LNCaP clone FGC (cell line): ENCODE results near the gene ACSBG1.

Source experiments
- DNase-seq: peaks from one replicate; pipeline ENCODE4 v3.0.0-alpha.2; 2011; ENCODE audit warnings: low read depth
- H3K4me3 ChIP-seq: 2 replicates; pipeline ENCODE4 v1.5.1; 2011; ENCODE audit warnings: mild to moderate bottlenecking, low read depth, low read length, control low read depth
- TF ChIP-seq, protein P1 (sequence below): IDR thresholded peaks from 2 replicates; pipeline ENCODE4 v1.5.1; 2012; ENCODE audit warnings: mild to moderate bottlenecking; ENCODE audit not compliant: control insufficient read depth, insufficient read depth; ENCODE audit errors: extremely low read depth

Gene ACSBG1

DNA sequence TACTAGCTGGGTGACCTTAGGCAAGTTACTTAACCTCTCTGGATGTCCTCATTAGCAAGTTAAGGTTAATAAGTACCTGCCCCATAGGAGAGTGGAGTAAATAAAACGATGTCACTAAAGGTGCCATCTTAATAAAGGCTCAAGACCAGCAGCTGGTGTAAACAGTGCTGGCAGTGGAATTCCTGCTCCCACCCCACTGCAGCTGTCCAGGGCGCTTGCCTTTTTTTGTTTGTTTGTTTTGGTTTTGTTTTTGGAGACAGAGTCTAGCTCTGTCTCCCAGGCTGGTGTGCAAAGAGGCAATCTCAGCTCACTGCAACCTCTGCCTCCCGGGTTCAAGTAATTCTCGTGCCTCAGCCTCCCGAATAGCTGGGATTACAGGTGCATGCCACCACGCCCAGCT, 56.3 kb downstream of the ACSBG1 start:
- TF ChIP-seq, protein P1, sequence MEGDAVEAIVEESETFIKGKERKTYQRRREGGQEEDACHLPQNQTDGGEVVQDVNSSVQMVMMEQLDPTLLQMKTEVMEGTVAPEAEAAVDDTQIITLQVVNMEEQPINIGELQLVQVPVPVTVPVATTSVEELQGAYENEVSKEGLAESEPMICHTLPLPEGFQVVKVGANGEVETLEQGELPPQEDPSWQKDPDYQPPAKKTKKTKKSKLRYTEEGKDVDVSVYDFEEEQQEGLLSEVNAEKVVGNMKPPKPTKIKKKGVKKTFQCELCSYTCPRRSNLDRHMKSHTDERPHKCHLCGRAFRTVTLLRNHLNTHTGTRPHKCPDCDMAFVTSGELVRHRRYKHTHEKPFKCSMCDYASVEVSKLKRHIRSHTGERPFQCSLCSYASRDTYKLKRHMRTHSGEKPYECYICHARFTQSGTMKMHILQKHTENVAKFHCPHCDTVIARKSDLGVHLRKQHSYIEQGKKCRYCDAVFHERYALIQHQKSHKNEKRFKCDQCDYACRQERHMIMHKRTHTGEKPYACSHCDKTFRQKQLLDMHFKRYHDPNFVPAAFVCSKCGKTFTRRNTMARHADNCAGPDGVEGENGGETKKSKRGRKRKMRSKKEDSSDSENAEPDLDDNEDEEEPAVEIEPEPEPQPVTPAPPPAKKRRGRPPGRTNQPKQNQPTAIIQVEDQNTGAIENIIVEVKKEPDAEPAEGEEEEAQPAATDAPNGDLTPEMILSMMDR, result no peak
- DNase-seq, result no peak
- H3K4me3 ChIP-seq, result no peak overlapping the region

DNA sequence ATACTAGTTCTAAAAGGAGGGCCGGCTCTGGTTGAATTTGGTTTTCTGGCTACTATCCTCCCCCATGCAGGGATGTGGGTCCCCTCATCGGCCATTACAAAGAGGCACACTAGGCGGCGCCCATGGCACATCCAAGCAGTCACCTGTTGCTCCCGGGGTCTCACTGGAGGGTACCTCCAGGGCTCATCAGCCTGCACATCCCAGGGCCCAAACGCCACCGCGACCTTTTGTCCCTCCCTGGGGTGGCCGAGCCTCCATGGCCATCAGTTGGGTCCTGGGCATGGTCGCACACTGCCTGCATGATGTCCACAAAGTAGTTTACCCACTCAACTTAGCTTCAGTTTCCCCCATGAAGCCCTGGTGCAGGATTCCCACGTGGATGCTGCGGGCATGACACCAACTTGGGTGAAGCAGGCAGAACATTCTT, 56.9 kb downstream of the ACSBG1 start:
- H3K4me3 ChIP-seq, result no peak overlapping the region
- TF ChIP-seq, protein P1, result peak; percentile 85
- DNase-seq, result no peak

DNA sequence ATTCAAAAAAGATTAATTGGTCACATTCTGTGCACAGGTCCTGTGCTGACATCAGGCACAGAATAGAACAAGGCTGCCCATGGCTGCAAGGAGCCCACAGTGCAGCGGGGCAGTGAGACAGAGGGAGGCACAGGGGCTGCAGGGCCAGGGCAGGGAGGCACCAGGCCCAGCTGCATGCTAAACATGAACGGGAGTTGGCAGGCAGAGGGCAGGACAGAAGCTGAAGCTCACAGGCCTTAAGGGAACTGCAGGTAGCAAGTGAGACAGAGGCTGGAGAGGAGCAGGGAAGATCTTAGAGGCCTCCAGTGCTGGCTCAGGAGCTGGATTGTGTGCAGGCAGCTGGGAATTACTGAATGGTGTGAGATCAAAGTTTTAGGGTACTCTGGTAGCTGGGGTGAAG, 59.0 kb downstream of the ACSBG1 start:
- DNase-seq, result no peak
- TF ChIP-seq, protein P1, result no peak
- no peak overlapping the region for H3K4me3 ChIP-seq

DNA sequence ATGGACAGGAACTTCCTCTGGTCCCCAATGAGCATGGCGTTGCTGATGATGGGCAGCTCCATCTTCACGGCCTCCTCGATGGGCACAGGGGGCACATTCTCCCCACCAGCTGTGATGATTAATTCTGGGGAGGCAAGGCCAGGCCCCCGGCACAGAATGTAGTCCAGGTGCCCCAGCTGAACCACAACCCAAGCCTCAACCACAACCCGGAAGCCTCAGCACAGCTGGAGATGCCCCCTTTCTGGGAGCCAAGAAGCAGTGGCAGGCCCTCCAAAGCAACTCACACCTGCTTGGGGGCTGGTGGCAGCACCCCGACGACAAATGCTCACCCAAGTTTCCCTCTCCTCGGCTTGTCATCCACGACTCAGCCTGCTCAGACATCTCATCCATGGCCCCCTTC, 60.0 kb downstream of the ACSBG1 start:
- no peak overlapping the region for H3K4me3 ChIP-seq
- TF ChIP-seq, protein P1, result no peak
- no peak for DNase-seq

DNA sequence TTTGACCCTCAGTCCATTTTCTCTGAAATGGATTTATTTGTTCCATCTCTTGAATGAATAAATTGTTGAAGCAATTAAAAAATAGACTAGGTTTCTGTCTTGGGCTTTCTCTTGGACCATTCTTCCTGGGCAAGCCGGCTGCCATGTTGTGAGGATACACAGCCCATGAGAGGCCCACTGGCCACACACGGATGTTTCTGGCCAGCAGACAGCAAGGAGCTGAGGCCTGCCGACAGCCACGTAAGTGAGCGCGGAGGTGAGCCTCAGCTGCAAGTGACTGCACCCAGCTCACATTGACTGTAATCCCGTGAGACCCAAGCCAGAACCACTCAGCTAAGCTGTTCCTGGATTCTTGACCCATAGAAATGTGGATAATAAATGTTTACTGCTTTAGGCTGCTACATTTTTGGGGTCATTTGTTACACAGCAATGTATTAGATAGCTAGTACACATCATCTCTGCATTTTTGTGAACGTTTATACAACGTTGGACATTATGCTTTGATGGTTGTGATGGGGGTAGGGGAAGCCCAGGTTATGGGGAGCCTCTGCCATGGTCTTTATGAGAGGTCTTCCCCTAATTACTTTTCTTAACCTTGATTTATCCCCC, 62.4 kb downstream of the ACSBG1 start:
- no peak for DNase-seq
- no peak overlapping the region for H3K4me3 ChIP-seq
- TF ChIP-seq, protein P1, result no peak

DNA sequence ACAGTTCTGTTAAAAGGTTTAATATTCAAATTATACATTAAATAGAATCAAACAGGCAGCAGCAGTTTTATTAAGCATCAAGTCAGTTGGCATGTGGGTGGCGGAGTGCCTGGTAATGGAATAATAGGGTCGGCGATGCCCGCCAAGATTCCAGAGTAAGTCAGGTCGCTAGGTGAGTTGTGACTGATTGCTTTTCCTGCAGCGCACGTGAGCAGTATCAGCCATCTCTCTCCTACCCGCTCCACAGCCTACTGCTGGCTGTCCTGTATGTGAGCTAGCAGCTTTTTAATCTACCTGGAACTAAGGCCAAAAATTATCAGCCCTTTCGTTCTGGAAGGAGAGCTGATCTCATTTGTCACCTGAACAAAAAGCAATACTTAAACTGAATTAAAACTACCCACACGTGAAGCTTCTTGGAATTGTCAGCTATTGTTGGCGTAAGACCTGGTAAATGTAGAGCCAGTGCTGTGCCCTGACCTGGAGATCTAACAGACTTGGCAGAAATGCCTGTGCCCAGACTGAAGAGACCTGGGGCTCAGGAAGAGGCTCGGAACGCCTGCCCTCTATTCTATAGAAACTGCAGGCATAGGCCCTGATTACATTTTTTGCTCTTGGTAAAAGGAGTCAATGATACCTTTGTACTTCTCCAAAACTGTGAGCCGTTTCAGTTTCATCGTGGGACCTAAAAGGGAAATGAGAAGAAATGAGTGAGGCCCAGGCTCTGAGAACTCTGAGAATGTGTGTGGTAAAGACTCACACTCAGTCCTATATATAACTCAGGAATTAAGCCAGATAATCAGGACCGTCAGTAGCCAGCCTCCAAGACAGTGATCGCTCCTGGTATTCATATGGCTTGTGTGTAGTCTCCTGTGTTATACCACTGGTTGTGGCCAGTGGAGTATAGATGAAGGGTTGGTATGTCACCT, 63.3 kb downstream of the ACSBG1 start:
- no peak overlapping the region for H3K4me3 ChIP-seq
- TF ChIP-seq, protein P1, result no peak
- DNase-seq, result no peak
